Measurements from ENCODE around the gene MKLN1.
"Not testable (repeated sequence)": the region's sequence is repeated elsewhere in the genome, so short reads cannot be mapped to it uniquely, and the experiment has no call there.

The MKLN1 gene

DNA sequence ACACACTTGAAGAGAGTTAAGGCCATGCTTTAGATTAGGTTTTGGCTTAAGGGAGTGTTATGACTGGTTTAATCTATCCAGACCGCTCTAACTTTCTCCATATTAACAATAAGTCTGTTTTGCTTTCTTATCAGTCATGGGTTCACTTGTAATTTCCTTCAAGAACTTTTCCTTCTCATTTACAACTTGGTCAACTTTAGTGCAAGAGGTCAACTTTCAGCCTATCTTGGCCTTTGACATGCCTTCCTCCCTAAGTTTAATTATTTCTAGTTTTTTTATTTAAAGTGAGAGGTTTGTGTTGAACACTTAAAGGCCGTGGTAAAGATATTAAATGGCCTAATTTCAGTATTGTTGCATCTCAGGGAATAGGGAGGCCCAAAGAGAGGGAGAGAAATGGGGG, 75.6 kb downstream of the MKLN1 start:
- DNase-seq = no peak

DNA sequence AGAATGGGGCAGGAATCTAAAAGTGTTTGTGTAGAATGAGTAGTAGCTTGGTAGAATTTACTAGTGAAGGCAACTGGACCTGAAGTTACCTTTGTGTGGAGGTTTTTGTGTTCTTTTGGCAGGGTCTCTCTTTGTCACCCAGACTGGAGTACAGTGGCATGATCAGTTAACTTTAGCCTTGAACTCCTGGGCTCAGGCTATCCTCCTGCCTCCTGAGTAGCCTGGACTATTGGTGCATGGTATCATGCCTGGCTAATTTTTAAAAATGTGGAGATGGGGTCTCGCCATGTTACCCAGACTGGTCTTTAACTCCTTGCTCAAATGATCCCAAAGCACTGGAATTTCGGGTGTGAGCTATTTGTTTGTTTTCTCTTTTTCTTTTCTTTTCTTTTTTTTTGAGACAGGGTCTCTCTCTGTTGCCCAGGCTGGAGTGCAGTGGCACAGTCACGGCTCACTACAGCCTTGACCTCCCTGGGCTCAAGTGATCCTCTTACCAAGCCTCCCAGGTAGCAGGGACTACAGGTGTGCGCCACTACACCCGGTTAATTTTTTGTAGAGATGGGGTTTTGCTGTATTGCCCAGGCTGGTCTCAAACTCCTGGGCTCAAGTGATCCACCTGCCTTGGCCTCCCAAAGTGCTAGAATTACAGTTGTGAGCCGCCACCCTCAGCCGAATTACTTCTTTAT, 76.7 kb downstream of the MKLN1 start:
- DNase-seq = no peak

DNA sequence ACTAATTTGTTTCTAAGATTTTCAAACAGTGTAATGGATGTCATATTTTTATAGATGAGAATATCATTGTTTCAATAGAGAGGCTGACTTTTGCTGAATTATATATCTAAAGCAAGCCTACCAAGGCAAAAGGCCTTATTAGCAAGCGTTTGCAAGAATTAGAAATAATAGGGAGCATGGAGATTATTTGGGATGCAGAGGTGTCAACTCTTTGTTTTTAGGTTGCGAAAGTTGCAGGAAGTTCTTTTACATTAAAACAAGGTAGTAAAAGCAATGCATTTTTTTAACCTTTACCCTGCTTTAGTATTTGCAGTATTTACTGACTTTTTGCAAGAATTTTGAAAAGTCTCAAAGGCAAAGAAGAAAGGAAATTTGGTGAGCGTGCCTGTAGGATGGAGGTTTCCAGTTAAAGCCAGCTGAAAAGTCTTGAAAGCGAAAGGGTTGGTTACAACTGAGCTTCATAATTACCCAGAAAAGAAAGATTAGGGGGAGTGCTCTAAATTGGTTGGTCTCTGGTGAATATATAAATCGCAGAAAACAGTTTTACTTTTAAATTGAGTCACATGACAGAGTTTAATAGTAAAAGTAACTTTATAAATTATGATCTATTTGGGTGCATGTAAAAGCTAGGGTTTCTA, 81.6 kb downstream of the MKLN1 start:
- DNase-seq = no peak

DNA sequence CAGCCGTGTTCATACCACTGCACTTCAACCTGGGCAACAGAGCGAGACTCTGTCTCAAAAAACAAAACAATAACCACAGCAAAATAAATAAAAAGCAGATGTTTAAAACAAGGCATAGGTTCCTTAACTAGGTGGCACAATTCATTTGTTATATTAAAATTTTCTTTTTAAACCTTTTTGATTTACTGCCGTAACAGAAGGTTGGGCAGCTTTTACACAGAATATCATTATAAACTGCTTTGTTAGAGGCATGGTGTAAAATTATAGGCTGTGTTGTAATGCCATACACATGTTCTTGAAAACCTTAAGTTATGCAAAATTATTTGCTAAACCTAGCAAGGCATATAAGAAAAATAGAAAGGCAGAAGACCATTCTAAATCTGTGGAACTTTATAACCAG, 84.4 kb downstream of the MKLN1 start:
- DNase-seq = peak; percentile 14

DNA sequence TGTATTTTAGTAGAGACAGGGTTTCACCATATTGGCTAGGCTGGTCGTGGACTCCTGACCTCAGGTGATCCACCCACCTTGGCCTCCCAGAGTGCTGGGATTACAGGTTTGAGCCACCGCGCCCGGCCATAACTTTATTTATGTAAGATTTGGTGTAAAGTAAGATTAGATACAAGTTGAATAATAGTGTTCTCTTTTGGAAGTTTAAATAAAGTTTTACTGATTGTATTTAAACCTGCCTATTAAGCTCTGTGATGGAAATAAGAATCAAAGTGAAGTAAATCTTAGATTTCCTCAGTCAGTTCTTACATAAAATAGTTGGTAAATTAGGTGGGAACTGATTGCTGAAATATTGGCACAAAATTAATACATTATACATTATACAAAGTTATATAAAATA, 86.0 kb downstream of the MKLN1 start:
- DNase-seq = no peak

- peak; percentile 69 for DNase-seq
Measured at GRCh38 chr7:131424219-131424822, 96.6 kb downstream of the MKLN1 start.

GRCh38 chr7:131425992-131426391, 98.3 kb downstream of the MKLN1 start:
- DNase-seq = no peak

DNA sequence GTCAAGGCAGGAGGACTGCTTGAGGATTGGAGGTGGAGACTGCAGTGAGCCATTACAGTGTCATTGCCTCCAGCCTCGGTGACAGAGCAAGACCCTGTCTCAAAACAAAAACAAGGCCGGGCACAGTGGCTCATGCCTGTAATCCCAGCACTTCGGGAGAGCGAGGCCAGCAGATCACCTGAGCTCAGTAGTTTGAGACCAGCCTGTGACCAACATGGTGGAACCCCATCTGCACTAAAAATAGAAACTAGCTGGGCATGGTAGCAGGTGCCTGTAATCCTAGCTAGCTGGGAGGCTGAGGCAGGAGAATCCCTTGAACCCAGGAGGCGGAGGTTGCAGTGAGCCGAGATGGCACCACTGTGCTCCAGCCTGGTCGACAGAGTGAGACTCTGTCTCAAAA, 103.2 kb downstream of the MKLN1 start:
- DNase-seq = not testable (repeated sequence)

- no peak for DNase-seq
Measured at GRCh38 chr7:131431289-131431688, 103.6 kb downstream of the MKLN1 start.

DNA sequence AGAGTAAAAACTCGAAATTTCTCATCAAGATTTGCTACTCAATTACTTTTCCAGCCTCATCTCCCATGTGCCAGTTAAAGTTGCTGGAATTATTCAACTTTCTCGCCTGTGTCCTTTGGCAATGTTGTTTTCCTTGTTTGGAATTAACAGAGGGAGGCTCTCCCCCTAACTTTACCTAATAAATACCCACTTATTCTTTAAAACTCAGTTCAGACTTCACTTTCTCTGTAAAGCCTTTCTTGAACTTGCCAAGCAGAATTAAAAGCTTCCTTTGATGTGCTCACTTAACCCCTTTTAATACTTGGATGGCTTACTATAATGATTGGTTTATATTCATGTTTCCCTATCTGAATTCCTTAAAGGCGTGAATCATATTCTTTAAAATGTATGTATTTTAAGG, 104.1 kb downstream of the MKLN1 start:
- DNase-seq = no peak

GRCh38 chr7:131436384-131436783, 108.7 kb downstream of the MKLN1 start:
- no peak for DNase-seq

DNA sequence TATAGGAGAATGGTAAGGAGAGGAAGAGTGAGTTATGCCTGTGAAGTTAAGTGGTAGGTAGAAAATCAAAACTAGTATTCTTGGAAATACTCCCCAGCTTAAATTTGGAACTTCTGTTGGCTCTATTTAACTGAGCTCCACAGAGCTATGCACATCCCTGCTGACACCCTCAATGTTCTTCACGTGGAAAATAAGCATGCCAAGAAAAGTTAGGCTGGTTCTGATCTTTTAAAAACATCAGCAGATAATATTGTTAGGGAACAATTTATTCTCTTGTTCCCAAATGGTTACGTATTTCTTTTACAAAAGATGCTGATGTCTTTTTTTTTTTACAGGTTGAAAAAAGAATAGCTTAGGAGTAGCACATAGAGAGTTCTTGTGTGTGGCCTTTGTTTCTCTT, 111.3 kb downstream of the MKLN1 start:
- DNase-seq = no peak

DNA sequence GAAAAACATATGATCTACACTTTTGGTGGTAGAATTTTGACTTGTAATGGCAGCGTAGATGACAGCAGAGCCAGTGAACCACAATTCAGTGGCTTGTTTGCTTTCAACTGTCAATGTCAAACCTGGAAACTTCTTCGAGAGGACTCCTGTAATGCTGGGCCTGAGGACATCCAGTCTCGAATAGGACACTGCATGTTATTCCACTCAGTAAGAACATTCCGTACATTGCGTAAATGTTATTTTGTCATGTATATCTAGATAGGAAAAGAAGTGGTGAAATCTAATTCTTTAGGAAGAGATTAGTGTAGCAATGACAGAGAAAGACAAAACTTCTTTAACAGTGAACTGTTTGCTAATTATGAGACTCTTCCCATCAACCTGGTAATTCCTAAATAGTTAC, 115.8 kb downstream of the MKLN1 start:
- DNase-seq = no peak

DNA sequence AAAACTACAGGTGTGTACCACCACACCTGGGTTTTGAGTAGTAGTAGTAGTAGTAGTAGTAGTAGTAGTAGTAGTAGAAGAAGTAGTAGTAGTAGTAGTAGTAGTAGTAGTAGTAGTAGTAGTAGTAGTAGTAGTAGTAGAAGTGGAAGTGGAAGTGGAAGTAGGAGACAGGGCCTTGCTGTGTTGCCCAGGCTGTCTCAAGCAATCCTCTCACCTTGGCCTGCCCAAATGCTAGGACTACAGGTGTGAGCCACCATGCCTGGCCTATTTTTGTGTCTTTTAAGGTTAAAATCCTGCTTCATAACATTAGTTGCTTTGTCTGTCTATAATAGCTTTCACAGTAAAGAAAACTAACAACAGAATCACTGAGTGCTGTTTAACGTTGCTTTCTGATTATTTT, 117.0 kb downstream of the MKLN1 start:
- no peak for DNase-seq

- no peak for DNase-seq
Measured at GRCh38 chr7:131449373-131449902, 121.8 kb downstream of the MKLN1 start.

DNA sequence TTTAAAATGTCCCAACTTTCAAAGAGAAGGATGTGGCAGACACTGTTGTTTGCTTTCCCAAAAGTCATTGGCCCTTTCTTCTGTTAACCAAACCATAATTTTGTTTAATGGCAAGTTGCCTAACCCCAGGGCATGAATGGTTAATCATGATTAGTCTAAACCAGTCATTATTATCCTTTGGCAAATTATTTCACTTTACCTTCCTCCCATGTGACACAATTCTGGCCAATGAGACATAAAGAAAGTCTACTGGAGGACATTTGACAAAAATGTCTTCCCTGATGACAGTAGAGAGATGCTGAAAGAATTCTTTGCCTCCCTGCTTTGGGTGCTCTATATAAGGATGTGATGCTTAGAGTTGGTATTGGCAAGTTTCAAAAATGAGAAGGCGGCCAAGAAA, 126.8 kb downstream of the MKLN1 start:
- no peak for DNase-seq

DNA sequence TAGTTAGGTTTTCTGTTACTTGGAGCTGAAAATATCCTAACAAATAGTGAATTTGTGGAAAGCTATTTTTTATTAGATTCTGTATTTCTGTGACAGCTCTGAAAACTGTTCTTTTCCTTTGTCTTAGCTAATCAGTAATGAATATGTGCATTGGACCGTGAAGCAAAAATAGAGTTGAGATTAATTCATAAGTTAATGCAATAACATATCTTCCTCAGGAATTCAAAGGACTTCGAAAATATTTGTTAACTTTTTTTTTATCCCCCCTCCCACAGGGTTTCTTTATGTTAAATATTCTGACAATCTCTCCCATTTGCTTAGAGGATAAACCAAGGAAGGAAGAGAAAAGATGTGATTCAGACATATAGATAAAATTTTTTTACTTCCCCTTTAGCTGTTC, 127.3 kb downstream of the MKLN1 start:
- no peak for DNase-seq

DNA sequence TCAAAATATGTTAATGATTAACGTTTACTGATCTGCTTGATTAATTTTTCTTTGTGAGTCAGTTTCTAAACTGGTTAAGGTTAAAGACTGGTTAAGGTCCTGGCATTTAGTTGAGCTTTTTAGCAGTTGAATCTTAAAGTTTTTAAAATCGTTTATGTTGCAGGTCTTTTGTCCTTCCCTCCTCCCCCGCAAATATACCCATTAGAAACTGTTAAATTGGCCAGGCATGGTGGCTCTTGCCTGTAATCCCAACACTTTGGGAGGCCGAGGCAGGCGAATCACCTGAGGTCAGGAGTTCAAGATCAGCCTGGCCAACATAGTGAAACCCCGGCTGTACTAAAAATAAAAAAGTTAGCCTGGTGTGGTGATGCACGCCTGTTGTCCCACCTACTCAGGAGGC, 127.9 kb downstream of the MKLN1 start:
- DNase-seq = no peak

DNA sequence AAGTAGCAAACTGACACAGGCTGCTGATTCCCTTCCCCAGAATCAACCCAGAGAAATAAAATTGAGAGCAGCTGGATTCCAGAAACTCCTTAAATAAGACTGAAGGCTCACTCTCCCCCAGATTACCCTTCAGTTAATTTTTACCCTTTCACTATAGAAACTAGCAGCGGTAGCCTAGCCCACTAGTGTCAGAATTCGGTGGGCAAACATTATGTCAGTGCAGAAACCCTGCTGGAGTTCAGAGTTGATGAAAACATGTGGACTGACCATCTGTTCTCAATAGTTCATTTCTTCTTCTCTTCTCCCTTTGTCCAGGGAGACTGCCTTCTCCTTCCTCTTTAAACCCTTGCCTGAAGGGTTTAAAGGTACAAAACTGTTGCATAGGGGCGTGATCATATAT, 128.7 kb downstream of the MKLN1 start:
- no peak for DNase-seq

DNA sequence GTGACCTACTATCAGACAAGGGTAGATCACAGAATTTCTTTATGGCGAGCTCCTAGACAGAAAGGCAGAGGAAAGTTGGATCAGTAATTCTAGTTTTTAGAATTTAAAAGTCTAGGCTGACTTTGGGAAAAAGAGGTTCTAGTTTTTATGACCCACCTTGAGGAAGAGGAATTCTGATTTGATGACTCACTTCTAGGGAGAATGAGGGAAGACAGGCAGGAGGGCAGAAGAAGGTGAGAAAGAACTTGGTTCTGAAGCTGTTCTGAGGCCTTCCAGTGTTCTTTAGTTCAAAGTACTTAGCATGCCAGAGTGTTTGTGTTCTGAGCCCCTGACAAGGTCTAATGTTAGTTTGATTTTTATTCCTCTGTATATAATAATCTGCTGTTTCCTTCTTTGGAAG, 131.6 kb downstream of the MKLN1 start:
- no peak for DNase-seq

DNA sequence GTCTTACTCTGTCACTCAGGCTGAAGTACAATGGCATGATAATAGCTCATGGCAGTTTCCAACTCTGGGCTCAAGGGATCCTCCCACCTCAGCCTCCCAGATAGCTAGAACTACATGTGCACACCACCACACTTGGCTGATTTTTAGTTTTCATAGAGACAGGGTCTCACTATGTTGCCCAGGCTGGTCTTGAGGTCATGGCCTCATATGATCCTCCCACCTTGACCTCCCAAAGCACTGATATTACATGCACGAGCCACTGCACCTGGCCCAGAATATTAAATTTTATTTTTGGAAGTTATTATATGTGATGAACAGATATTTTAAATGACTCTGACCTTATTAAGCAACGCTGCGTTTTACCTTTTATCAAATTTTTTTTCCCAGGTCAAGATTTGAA, 134.4 kb downstream of the MKLN1 start:
- no peak for DNase-seq

DNA sequence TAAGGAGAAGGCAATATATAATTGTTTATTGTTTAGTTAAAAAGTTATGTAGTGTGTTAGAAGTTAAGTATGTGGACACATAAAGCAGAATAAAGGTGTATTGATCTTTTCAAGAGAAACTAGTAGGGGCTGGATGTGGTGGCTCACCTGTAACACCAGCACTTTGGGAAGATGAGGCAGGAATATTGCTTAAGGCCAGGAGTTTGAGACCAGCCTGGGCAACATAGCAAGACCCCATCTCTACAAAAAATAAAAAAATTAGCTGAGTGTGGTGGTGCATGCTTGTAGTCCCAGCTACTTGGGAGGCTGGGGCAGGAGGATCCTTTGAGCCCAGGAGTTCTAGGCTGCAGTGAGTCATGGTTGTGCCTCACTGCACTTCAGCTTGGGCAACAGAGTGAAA, 135.0 kb downstream of the MKLN1 start:
- DNase-seq = not testable (repeated sequence)

DNA sequence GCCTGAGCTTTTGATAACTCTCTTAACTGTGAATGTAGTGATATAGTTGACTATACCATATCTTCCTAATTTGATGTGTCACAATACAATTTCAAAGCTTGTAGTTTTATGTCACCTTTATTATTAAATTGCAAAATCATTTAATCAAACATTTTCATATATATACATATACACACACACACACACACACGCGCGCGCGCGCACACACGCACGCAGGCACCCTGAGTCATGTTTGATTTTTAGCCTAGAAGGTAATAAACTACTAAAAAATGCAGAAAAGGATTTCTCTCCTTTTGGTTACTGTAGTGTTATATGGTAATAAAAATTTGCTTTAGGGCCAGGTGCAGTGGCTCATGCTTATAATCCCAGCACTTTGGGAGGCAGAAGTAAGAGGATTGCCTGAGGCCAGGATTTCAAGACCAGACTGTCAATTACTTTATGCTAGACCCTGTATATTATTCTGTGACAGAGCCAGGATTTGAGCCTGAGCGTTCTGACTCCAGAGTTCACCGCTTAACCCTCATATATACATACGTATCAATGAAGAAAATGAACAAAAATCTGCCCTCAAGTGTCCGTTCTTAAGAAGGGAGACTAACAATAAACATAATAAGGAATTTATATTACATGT, 139.2 kb downstream of the MKLN1 start:
- no peak for DNase-seq

- DNase-seq = no peak
Measured at GRCh38 chr7:131467788-131468187, 140.1 kb downstream of the MKLN1 start.
